GM20431 (cell line): ENCODE measurements around the gene DMD.
"Not testable (repeated sequence)": the region's sequence is repeated elsewhere in the genome, so short reads cannot be mapped to it uniquely, and the experiment has no call there.

Experiments used
- in situ Hi-C: fragments of 300-500 bp; cut with MseI, MboI; formaldehyde crosslinking; loops from one replicate; pipeline ENCODE4 v1.15.0; 2020; ENCODE audit warnings: low sequenced_read_pairs; ENCODE audit not compliant: unreplicated experiment

DMD gene

DNA sequence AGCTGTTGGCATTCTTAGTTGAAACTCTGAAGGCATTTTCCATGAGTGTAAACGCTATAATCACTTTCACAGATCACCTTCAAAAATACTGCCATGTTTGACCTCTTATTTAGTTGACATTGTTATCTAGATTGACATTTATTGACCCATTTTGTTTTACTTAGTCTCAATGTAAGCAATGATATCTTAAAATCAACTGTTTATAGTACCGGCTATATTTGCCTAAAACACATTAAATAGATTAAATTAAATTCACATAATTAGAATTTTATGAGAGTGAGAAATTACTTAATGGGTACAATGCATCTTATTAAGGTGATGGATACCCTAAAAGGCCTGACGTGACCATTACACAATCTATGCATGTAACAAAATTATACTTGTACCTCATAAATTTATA lies 1621.8 kb downstream of the DMD start:
- in situ Hi-C loops, result no loop called here

DNA sequence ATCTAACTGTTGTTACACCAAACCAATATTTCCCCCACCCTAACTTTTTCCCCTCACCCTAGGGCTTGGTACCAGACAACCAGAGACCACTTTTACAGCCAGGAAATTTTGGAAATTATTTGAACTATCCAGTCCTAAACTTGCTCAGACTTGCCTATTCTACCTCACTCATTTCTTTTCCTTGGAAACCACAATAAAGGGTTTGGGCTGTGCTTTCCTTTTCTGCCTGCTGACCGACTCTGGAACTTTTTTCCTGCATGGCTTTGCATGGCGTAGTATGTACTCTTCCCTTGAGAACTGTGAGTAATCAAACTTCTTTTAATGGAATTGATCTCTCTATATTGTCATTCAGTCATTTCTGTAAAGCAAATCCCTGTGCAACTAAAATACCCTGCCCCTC lies 1623.0 kb downstream of the DMD start:
- in situ Hi-C loops, result no loop called here

- in situ Hi-C loops, result not testable (repeated sequence)
Observed at GRCh38 chrX:31583892-31584291, 1627.5 kb downstream of the DMD start.

- in situ Hi-C loops, result no loop called here
Observed at GRCh38 chrX:31580726-31581125, 1630.6 kb downstream of the DMD start.

DNA sequence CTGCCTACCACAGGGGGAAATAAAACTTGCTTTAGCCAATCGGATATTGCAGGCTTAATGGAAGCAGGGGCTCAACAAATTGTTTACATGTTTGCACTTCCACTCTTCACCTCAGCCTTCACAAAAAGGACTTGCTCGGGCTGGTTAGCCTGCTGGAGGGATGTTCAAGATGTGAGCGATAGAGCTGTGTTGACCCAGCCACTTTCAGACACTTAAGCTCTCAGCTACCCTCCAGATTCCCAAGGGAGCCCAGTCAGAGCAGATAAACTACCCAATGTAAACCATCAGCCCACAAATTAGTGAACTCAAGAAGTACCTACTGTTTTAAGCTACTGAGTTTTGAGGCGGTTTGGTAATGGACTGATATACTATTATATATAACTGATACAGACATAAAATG lies 1631.1 kb downstream of the DMD start:
- in situ Hi-C loops, result no loop called here

- in situ Hi-C loops, result no loop called here
Observed at GRCh38 chrX:31572360-31572759, 1639.0 kb downstream of the DMD start.

DNA sequence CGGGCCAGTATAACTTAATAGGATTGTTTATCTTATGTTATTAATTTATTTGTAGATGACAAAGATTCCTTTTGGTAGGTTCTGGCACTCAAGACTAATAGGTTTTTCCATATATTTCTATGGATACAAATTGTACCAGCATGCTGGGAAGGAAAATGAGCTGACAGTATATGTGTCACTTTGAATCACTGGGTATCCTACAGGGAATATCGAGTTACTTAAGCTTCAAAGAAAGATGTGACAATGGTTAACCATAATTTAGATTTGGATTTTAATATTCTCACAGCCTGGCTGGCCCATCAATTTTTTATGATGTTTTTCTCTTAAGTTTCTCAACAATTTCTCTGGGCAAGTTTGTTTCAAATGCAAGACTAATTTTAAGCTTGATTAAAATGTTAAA lies 1640.7 kb downstream of the DMD start:
- in situ Hi-C loops, result no loop called here

DNA sequence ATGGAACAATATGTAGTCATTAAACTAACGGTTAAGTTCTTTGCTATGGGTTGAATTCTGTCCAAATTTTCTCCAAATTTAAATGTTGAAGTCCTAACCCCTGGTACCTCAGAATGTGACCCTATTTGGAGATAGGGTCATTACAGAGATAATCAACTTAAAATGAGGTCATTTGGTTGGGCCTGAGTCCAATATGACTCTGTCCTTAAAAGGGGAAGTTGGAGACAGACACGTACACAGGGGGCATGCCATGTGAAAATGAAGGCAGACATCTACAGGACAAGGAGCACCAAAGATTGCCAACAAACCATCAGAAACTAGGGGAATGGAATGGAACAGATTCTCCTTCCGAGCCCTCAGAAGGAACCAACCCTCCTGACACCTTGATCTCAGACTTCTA lies 1647.6 kb downstream of the DMD start:
- in situ Hi-C loops, result no loop called here

GRCh38 chrX:31555506-31555905 lies 1655.8 kb downstream of the DMD start:
- in situ Hi-C loops, result no loop called here

GRCh38 chrX:31551913-31552312 lies 1659.4 kb downstream of the DMD start:
- in situ Hi-C loops, result no loop called here

DNA sequence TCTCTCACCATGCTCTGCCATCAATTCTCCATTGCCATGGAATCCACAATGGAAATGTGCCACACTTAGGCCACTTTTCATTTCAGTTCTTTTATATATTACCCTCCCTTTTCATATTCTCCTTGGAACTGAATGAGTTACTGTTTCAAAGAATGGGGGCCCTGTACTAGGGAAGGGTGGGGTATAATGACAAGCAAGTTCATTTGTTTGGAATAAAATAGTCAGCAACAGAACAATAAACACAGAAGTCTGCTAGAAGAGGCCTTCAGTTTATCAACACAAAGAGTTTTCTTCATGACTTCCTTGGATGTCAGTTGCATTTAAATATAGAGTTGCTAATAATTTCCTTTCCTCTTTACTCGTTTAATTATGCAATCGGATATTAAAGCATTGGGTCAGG lies 1661.2 kb downstream of the DMD start:
- in situ Hi-C loops, result no loop called here

DNA sequence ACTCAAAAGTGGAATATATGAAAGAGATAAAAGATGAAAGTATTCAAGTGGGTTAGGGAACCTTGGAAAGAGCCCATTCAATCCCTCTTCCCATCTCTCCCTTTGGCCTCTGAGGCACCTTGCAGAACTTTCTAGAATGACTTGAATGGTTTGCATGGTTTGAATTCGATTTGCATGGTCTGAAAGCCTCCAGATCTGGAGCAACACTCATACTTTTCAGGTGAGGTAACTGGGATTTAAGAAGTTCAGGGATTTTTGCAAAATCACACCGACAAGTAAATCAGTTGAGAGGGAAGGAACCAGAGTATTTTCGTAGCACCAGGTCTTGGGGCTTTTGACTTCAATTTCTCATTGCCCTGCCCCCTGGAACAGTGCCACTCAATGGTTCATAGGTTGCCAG lies 1663.5 kb downstream of the DMD start:
- in situ Hi-C loops, result no loop called here

- in situ Hi-C loops, result no loop called here
Observed at GRCh38 chrX:31547416-31547815, 1663.9 kb downstream of the DMD start.

- in situ Hi-C loops, result no loop called here
Observed at GRCh38 chrX:31546126-31546525, 1665.2 kb downstream of the DMD start.

DNA sequence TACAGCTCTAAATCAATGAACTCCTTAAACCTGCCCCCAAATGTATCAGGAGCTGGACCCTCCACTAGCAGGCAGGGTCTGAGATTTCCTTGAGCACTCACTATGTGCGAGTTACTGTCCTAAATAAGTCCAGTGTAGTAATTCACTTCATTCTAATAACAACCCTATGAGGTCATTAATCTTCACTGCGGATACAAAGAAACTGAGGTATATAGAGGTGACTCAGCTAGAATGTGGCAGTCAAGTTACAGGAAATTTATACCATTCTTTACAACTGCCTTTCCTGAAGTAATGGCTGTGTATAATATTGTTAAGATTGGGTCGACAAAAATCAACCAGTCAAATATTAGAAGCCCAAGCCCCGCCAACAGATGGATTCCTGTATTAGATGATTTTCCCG lies 1665.6 kb downstream of the DMD start:
- in situ Hi-C loops, result no loop called here

DNA sequence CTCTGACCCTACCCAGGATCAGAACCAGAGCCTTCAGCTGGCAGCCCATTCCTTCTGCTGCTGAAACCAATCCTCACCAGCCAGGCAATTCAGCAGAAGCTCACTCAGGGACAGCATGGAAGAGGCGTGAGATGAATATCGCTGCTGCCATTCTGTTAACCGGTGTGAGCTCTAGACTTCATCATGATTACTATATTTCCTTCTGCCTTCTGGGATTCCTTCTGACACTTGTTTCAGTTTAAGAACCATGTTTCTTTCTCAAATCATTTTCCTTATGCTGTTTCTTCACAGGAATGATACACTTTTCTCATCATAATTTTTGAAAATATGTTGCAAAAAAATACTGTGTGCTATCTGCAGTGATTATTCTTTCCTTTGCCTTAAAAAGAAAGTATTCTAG lies 1666.2 kb downstream of the DMD start:
- in situ Hi-C loops, result no loop called here

- in situ Hi-C loops, result no loop called here
Observed at GRCh38 chrX:31543634-31544033, 1667.7 kb downstream of the DMD start.

DNA sequence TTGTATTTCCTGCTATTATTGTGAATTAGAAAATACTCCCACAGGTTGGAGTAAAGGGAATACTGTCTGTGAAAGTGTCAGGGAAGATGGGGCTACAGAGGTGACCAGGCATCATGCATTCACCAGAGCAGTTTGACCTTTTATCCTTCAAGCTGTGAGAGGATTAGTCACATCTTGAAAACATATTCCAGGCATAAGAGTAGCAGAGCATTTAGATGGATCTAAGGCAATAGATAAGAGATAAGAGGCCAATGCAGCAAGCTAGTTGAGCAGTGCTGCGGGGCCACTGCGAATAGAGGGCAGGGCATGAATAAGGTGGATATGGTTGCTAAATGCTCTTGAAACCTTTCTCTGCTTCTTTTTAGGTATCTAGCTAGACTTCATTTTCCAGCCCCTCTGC lies 1668.8 kb downstream of the DMD start:
- in situ Hi-C loops, result no loop called here

DNA sequence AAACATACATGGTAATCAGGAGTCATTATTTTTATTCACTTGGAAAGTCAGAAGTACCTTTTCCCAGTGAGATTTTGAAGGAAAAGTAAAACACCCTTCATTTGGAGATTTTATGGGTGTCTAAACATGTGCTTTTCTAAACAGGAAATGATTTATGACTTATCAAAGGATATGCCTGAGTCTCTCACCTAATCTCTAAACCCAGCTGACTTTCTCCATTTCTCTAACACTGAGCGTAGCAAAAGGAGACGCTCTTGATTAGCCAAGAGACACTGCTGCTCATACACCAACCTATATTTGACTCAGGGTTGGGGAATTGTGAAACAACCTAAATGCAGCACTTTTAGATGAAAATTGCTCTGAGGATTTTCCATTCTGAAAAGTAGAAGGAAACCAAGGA lies 1671.0 kb downstream of the DMD start:
- in situ Hi-C loops, result no loop called here

DNA sequence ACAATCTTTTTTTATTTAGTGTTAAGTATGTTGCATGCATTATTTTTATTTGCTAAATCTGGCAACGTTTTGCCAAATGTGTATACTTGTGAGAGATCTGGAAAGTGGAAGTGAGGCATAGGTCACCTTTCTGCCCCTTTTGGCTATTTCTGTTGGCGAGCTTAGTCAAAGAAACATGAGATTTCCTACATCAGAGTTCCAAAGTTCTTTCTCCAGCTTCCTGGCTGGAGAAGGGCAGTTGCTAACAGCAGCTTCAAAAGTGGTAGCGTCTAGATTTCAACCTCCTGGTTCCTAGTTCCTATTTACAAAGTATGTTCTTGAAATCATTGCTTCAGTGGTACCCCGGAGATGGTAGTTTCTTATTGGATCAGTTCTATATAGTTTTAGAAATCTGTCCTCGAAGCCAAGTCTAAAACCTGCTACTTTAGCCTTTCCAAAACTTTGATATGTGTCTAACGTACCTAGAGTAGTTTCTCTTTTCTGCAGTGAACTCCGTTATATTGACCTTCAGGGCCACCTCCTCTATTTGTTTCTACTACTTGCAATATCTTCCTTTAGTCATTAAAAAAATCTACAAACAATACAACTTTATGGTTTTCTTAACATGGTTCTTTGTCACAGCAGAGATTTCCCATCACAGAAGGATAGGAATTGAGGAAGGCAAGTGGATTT lies 1683.8 kb downstream of the DMD start:
- in situ Hi-C loops, result no loop called here

GRCh38 chrX:31523884-31524536 lies 1687.3 kb downstream of the DMD start:
- in situ Hi-C loops, result no loop called here

GRCh38 chrX:31522760-31523159 lies 1688.6 kb downstream of the DMD start:
- in situ Hi-C loops, result no loop called here
